GM03348 (cell line): Measurements from ENCODE around the gene SPRY2.
"Not testable (repeated sequence)": the region's sequence is repeated elsewhere in the genome, so short reads cannot be mapped to it uniquely, and the experiment has no call there.

Experiments used
- DNase-seq: peaks from one replicate; pipeline ENCODE4 v3.0.0; 2012; ENCODE audit warnings: low spot score

Gene SPRY2

DNA sequence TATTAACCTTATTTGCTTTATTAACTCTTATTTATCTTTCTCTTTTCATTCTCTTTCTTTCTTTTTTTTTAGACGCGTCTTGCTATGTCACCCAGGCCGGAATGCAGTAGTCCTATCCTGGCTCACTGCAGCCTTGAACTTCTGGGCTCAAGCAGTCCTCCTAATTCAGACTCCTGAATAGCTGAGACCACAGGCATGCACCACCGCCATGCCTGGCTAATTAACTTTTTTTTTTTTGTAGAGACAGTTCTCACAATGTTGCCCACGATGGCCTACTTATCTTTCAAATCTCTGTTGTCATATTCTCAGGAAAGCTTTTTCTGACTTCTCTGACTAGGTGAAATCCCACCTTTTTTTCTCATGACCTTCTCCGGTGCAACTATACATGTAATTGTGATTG lies 7.8 kb upstream of the SPRY2 start:
- no peak for DNase-seq

DNA sequence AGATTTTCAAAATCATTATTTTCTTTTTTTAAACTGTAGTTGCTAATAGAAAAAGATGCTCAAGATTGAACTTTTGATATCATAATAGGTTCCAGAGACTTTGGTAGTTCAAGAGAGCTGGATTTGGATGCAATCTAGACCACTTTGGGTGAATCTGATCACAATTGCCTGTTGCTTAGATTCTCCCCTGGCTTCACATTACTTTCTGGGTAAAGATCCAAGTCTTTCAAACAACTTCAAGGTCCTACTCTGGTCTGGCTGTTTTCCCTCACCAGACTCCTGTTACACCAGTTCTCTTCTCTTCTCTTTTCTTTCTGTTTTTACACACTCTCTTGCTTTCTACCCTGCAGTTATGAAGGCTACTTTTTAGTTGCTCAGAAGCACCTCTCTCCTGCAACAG lies 7.4 kb upstream of the SPRY2 start:
- DNase-seq, result no peak

DNA sequence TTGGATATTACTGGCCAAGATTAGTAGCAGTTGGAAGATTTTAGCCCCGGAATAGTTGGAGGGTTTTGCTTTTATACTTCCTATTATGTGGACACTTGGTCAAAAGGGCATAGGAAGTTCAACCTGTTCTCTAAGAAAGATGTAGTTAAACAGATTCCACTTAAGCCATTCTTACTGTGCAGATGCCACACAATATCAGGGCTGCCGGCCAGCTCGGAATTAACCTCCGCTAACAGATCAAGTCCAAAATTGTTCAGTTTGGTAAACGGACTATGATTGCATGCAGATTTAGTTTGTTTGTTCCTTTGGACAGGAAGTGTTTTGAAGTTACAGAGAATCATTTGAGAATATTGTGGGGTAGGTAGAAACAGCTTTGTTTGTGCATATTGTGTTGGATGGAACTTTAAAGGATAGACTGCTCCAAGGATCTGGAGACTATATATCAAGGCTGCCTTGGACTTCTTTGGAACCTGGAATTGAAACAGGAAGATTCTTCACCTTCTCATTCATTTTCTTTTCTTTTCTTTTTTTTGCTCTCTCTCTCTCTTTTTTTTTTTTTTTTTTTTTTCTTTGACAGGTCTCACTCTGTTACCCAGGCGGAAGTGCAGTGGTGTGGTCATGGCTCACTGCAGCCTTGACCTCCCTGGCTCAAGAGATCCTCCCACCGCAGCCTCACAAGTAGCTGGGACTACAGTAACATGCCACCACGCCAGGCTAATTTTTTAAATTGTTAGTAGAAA lies 5.0 kb upstream of the SPRY2 start:
- no peak for DNase-seq

DNA sequence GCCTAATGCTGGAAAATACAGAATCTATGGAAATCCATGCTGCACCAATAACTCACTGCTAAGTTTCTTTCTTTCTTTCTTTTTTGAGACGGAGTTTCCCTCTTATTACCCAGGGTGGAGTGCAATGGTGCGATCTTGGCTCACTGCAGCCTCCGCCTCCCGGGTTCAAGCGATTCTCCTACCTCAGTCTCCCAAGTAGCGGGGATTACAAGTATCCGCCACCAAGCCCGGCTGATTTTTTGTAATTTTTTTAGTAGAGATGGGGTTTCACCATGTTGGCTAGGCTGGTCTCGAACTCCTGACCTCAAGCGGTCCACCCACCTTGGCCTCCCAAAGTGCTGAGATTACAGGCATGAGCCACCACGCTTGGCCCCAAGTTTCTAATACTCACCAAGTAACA lies 3.1 kb upstream of the SPRY2 start:
- DNase-seq, result not testable (repeated sequence)

DNA sequence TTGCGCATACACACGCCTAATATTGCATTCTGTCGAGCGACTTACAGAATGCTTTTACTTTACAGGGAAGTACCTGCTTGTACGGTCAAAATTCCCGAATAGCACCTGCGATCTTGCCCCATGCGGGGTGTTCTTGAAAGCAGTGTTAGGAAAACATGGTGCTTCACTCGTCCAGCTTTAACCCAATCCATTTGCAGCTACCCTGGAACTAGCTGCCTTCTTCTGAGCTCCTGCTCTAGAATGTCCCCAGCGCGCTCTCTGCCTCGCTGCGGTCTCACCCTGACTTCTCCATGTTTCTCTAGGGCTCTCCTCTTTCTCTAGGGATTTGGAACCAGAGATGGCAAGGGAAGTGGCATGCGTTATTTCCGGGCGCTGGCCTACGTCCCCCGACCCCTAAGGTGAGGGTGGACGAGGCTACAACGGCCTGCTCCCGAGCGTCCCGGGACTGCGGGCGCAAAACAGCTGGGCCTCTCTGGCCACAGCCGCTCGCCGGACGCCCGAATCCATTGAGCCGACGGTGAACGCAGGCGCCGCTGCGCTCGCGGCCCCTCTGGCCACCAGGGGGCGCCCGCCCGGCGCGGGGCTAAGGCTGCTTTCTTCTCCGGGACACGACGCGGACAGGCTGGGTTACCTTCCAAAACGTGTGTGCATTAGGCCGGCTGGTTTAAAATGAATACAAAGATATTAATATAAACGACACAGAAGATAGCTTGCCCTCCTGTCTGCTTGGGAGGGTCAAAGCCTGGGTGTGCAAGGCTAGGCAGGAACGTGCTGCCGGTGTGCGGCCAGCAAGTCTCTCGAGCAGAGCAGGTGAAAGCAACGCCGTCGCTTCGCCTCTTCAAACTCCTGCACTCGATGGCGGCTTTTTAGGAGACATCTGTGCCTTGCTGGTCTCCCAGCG lies 1.8 kb upstream of the SPRY2 start:
- peak; percentile 89 for DNase-seq

DNA sequence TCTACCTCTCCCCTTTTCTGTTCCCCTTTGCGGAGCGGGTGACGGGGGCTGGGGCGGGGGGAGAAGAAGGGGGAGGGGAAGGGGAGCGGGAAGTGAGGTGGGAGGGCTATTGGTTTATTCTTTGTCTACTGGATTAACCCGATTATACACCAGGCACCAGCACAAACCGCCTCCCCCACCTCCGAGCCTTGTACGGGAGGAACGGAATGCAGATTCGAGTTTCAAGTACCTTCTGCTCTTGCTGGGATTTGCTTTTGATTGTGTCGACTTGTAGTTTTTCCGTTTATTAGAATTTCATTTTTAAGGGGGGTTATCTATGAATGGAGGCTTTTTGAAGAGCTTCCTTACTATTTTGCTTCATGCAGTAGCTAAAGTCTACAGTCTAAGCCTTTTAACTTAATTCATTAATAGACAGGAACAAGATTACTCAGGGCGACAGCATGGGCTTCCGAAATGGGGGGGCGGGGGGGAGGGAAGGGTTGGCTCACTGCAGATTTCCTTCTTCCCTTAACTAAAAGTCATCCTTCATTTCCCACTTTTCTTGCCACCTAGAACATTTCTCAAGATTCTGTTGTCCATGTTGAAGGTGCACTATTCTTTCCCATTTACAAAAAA lies 937 bp upstream of the SPRY2 start:
- peak; percentile 27 for DNase-seq

DNA sequence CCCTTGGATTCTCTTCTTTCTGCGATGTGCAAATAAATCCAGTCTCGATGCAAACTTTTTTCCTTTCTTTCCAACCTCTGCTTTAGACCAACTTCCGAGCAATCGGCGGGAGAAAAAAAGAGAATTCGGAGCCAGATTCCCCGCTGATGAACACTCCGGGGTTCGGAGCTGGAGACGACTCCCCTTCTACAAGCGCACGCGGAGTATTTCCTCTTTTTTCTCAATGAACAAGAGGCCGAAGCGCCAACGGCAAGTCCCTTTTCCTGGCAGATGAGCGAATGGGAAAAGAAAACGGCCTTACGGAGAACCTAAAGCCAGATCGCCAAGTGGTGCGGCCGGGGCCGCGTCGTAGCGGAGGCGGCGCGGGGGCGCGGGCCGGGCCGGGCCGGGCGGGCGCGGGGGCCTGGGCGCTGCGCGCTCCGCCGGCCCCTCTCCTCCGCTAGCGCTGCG lies 250 bp downstream of the SPRY2 start:
- no peak for DNase-seq

DNA sequence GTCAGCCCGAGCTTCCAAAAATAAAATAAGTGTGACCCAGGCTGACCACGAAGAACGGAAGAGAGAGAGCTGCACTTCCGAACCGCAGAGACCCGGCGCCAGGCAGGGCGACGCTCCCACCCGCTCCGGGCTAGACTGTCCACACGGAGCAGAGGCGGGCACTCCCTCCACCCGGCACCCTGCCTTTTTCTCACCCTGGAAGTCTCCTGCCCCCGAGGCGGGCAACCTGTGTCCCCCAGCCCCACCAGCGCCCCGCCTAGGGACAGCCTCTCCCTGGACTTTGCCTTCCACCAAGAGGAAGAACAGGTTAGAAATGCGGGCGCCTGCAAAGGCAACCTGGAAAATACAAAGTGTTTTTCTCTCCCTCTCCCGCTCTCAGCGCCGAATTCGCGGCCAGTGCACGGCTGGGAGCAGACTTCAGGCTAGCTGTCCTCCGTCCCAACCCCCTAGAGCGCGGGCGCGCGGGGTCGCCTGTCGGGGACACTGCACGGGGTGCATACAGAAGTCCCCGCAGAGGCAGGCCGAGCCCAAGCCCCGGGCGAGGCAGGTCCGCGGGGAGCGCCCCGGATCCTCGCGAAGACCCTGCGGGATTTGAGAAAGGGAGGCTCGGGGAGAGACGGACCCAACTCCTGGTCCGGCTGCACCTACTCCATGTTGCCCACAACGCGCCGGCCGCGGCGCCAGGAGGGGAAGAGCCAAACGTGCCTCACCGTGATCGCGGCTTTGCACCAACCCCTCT lies 845 bp downstream of the SPRY2 start:
- DNase-seq, result peak; percentile 62

DNA sequence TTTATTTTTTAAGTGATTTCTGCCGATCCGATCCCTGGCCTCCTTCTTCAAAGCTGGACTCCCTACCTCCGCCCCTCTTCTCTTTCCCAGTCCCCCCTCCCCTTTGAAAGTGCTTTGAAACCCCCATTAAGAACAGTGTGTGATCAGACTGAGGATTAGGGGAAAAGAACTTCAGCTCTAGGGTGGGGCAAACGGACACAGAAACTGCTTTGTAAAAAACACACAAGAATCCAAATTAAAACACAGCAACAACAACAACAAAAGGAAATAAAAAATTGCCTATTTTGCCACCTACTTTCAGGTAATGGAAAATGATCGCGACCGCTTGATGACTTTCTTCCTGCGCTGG lies 1.4 kb downstream of the SPRY2 start:
- DNase-seq, result peak; percentile 33

DNA sequence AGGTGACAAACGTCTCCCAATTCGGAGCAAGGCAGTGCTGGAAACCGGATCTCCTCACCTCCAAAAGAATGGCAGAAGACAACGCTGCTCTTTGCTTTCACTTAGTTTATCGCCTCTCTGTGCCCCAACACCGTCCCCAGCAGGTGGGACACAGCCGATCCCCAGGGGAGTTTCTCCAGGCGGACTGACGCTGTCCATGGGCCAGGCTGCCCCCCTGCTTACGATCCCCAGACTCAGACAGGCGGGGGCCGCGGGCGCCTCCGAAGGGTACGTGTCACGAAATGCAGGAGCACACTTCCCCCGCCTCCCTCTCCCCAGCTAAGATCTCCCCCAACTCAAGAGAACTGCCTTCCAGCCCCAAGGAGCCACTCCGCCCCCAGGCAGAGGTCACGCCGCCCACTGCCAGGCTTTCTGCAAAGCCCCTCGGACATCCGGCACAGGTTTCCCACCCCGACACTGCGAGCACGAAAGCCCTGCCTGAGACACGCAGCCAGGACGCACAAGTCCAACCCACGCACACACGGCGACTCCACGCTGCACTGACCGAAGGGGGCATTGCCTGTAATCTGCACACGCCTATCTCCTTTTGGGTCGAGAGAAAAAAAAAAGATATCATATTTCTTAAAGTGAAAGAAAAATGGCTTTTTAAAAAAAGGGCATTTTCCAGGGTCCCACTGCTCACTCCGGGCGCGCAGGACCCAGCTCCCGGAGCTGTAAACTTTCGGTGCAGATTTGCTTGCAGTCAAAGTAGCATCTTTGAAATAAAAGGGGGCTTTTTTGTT lies 2.0 kb downstream of the SPRY2 start:
- peak; percentile 84 for DNase-seq

DNA sequence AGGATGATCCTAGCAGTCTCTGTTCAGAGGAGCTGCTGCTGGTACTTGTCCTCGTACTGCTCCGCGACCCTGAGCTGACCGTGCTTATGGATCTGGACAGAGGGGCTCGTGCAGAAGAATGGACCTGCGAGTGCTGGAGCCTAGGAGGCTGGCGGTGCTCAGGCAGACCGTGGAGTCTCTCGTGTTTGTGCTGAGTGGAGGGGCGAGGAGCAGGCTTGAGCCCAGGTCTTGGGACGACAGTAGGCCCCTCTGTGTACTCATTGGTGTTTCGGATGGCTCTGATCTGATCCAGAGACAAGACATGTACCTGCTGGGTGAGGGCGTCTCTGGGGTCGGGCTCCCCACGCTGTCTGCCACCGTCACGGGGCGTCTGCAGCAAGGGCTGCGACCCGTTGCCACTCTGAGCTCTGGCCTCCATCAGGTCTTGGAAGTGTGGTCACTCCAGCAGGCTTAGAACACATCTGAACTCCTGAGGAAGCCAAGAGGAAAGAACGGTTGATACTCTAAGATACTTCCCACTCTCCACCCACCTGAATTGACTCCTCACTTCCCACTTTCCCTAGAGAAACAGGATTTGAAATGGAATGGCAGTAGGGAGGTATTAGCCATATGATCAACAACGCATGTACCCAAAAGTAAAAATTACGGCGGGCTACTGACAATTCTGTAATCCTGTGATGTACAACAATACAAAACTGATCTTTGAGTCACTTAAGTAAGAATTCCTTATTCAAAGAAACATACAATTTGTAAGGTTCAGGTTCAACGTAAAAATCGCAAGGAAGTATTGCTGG lies 3.4 kb downstream of the SPRY2 start:
- no peak for DNase-seq

DNA sequence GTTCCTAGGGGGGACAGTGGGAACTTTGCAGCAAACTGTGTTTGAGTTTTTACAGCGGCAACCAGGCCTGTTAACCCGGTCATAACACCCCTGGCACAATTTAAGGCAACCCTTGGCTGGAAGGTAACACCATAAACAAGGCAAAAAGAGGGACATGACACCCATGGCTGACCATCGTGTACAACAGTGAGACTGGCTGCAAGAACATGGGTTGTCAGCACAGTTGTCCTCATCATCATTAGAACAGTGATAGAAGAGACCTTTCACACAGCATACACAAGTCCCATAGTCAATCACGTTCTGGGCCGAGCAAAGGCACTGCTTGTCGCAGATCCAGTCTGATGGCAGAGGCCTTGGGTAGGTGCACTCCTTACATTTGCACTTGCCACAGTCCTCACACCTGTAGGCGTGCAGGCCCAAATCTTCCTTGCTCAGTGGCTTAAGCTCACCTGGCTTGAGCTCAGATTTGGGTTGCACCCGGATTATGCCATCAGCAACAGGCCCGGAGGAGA lies 4.1 kb downstream of the SPRY2 start:
- no peak for DNase-seq

DNA sequence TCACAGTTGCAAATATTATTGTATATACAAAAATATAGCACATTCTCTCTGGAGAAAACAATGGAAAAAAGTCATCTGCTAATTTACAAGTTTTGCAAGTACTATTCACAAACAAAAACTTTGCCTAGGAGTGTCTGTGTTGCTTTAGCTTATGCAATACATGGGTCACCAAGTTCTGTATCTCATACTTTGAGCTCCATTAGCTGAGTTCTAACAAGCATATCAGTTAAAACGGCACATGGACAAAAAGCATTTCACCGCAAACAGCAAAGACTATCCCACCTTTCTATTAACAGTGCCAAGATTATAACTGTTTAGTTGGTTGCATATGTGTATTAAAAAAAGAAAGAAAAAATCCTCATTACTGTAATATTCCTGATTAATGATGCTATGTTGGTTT lies 4.6 kb downstream of the SPRY2 start:
- no peak for DNase-seq

DNA sequence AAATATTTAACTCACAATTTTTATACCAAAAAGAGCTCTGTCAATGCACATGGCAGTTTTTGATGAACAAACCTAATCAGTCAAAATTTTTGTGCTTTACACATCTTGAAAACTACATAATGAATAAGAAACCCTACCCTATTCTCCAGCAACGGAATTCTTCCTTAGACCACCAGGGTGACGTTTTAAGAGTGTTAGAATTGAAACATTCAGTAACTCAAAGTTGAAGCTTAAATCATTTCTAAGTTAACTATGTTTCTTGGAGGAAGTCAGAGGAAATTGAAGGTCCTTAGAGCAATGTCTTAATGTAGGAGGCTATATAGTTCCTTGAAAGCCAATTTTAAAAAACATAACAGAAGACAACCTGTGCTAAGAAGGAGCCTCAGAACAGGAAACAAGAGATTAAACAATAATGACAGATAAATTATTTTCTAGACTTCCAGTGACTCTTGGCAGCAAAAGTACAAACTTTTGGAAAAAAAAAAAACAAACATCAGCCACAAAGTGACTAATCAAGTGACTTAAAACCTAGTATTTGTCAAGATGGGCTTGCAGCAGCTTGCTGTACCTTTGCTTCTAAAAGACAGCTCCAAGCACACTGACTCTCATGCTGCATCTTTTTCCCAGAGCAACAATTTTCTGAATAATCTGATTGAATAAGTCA lies 6.2 kb downstream of the SPRY2 start:
- DNase-seq, result no peak

DNA sequence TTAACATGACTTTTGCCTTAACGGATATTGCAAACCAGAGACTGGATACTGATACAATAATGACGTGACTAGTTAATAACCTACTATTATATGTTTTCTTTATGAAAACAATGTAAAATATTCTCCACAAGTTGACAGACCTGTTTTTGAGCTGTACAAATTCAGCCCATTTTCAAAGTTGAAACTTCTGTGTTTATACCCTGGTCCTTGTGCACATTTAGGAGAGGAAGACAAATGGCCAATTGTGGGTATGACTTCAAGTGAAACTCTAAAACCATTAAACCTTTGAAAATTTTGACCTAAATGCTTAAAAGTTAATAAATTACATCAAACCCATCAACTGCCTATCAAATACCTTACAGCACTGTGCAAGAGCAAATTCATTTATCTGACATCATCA lies 8.9 kb downstream of the SPRY2 start:
- no peak for DNase-seq

DNA sequence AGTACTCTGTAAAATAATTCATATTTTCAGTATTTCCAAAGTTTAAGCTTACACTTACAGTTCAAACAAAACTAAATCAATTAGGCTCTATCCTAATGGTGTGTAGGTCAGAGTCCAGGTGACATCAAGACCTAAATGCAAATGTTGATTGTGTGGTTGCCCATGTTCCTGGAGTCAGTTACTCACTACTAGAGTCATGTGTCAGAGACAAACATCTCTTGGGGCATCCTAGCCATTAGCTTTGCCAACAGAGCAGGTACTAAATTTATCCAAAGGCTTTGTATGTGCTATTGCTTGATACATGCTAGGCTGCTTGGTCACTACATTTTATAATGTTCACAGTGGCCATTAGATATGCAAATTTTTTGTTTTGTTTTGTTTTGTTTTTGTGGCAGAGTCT lies 11.7 kb downstream of the SPRY2 start:
- no peak for DNase-seq

DNA sequence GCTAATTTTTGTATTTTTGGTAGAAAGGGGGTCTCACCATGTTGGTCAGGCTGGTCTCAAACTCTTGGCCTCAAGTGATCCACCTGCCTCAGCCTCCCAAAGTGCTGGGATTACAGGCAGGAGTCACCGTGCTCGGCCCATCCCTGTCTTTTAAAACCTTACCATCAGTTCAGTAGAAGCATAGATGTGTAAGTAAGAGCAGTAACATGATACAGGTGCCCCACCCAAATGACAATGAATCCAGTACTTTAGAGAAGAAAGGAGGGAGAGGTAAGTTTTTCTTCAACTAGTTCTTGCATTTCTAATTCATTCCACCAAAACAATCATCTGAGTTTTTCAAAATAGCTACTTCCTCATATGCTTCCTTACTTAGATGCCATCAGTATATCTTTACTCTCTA lies 21.9 kb downstream of the SPRY2 start:
- DNase-seq, result no peak

DNA sequence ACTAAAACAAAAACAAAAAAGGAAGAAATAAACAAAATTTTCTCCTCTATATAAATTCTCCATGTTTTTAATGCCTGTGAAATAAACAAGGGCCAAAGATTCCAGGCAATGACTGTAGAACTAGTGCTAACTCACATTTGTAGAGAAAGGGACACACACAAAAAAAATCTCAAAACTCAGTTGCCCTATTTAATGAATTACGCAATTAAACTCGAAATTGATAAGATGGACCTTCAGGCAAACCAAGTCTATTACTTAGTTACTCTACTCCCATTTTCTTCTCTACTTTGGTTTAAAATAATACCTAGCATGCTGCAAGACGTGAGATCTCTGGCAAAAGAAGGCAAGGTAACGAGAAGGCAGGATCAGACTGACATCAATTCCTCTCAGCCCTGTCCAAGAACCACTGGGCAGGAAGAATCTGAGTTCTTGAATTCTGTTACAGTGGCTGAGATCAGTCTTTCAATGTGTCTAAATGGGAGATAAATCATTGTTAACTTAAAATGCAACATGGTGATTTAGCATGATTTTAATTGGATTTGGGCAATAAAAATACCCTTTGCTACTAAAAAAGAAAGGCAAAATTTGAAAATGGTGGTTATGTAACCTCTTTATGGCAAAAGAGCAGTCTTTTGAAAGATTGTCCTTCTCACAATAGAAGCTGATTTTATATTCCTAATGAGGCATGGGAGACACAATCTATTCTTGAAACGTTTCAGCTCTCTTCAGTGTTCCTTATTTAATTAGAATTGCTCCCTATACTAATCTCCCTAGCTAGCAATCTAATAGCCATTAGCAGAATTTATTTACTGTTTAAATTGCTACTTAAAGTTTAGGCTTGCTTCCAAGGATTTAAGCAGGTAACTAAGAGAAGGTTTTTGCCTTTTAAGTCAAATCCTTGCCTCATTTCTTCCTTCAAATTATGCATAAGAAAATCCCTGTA lies 25.9 kb downstream of the SPRY2 start:
- DNase-seq, result no peak
